Sciatic nerve (tissue), 2 donors: ENCODE data around the gene GAREM1. TPM values are rescaled to one million over a fixed set of nuclear protein-coding genes. Genes with fewer than 3 reads are reported as not detected.
"Not testable (repeated sequence)": the region's sequence is repeated elsewhere in the genome, so short reads cannot be mapped to it uniquely, and the experiment has no call there.

ENCODE experiments used
- ATAC-seq: fragments of 200-7000 bp; cut with Tn5 transposase; one replicate; pipeline ENCODE4 v1.9.1; 2020; ENCODE audit warnings: mild to moderate bottlenecking, moderate library complexity
- DNase-seq: peaks from one replicate; pipeline ENCODE4 v3.0.0-alpha.2; 2020; ENCODE audit warnings: low spot score
- intact Hi-C: fragments of 100-400 bp; cut with DNase I; formaldehyde crosslinking; loops from one replicate; pipeline ENCODE4 v1.14.2; 2022
- total RNA-seq: library from RNA; stranded (reverse); fragmentation: NEBNext Ultra II Directional; extraction: Animal tissue kit (Norgen Biotek cat#: 25700); gene quantifications from one replicate; pipeline ENCODE4 v1.2.1, GENCODE V29; 2021
- donor health status: DM: no; HTN: no; CAD: no.
- donor health status: DM: no; HTN: no; CAD: no.

The GAREM1 gene
- total RNA-seq = 29.9 TPM

- intact Hi-C loops = loop anchor here (5.0 kb wide), 1 partner anchor 199 kb away; no protein-coding TSS in a partner anchor
Observed at GRCh38 chr18:32470714-32471633, at the start of gene GAREM1. Gene GAREM1 (minus strand): TSS chr18:32470882. CDS start chr18:32470428, 454 bp downstream.

GRCh38 chr18:32511147-32511546 is 40.5 kb upstream of the GAREM1 start:
- intact Hi-C loops = no loop called here
- DNase-seq = no peak
- no peak for ATAC-seq

More at GRCh38 chr18:32470714-32471633, at the start of gene GAREM1:
- DNase-seq (peak; percentile 96), ATAC-seq (peak; percentile 97)

- intact Hi-C loops = no loop called here
- no peak for ATAC-seq
- no peak for DNase-seq
Observed at GRCh38 chr18:32509111-32509510, 38.4 kb upstream of the GAREM1 start.

- ATAC-seq = no peak
- intact Hi-C loops = no loop called here
Observed at GRCh38 chr18:32507093-32507492, 36.4 kb upstream of the GAREM1 start.

GRCh38 chr18:32502014-32502413 is 31.3 kb upstream of the GAREM1 start:
- DNase-seq (no peak), ATAC-seq (no peak)
- intact Hi-C loops = no loop called here

More at GRCh38 chr18:32507093-32507492, 36.4 kb upstream of the GAREM1 start:
- no peak for DNase-seq

- intact Hi-C loops, ATAC-seq: not testable (repeated sequence)
Observed at GRCh38 chr18:32501242-32501641, 30.6 kb upstream of the GAREM1 start.

GRCh38 chr18:32483002-32483401 is 12.3 kb upstream of the GAREM1 start:
- intact Hi-C loops = no loop called here
- ATAC-seq (no peak), DNase-seq (no peak)

More at GRCh38 chr18:32501242-32501641, 30.6 kb upstream of the GAREM1 start:
- not testable (repeated sequence) for DNase-seq

- no peak for DNase-seq
- ATAC-seq = no peak
- intact Hi-C loops = no loop called here
Observed at GRCh38 chr18:32482117-32482516, 11.4 kb upstream of the GAREM1 start.

GRCh38 chr18:32480581-32480980 is 9.9 kb upstream of the GAREM1 start:
- ATAC-seq (no peak), DNase-seq (no peak)
- intact Hi-C loops = no loop called here

GRCh38 chr18:32478807-32479206 is 8.1 kb upstream of the GAREM1 start:
- no peak for DNase-seq
- intact Hi-C loops = no loop called here
- ATAC-seq = no peak

GRCh38 chr18:32478317-32478716 is 7.6 kb upstream of the GAREM1 start:
- no peak for ATAC-seq
- DNase-seq = no peak
- intact Hi-C loops = no loop called here

GRCh38 chr18:32476106-32476505 is 5.4 kb upstream of the GAREM1 start:
- no peak for ATAC-seq
- DNase-seq = no peak
- intact Hi-C loops = no loop called here

GRCh38 chr18:32475069-32475468 is 4.4 kb upstream of the GAREM1 start:
- DNase-seq, ATAC-seq, intact Hi-C loops: not testable (repeated sequence)

- intact Hi-C loops = loop anchor here (5.0 kb wide), 1 partner anchor 201 kb away; no protein-coding TSS in a partner anchor
- DNase-seq (no peak), ATAC-seq (no peak)
Observed at GRCh38 chr18:32473325-32473724, 2.6 kb upstream of the GAREM1 start.

- intact Hi-C loops = loop anchor here (5.0 kb wide), 1 partner anchor 201 kb away; no protein-coding TSS in a partner anchor
- DNase-seq (no peak), ATAC-seq (no peak)
Observed at GRCh38 chr18:32472841-32473240, 2.2 kb upstream of the GAREM1 start.

GRCh38 chr18:32470460-32470713 is 295 bp downstream of the GAREM1 start:
- ATAC-seq (no peak), DNase-seq (no peak)
- intact Hi-C loops = loop anchor here (5.0 kb wide), 1 partner anchor 198 kb away; no protein-coding TSS in a partner anchor

- DNase-seq (peak; percentile 72), ATAC-seq (peak; percentile 24)
- intact Hi-C loops = loop anchor here (5.0 kb wide), 1 partner anchor 198 kb away; no protein-coding TSS in a partner anchor
Observed at GRCh38 chr18:32469691-32470459, 807 bp downstream of the GAREM1 start.

GRCh38 chr18:32469190-32469651 is 1.5 kb downstream of the GAREM1 start:
- DNase-seq = no peak
- intact Hi-C loops = no loop called here
- ATAC-seq = peak; percentile 53

- no peak for DNase-seq
- ATAC-seq = no peak
- intact Hi-C loops = no loop called here
Observed at GRCh38 chr18:32468147-32468845, 2.4 kb downstream of the GAREM1 start.
